ENCODE data around the gene MORN1.
"Not testable (repeated sequence)": the region's sequence is repeated elsewhere in the genome, so short reads cannot be mapped to it uniquely, and the experiment has no call there.

The MORN1 gene

DNA sequence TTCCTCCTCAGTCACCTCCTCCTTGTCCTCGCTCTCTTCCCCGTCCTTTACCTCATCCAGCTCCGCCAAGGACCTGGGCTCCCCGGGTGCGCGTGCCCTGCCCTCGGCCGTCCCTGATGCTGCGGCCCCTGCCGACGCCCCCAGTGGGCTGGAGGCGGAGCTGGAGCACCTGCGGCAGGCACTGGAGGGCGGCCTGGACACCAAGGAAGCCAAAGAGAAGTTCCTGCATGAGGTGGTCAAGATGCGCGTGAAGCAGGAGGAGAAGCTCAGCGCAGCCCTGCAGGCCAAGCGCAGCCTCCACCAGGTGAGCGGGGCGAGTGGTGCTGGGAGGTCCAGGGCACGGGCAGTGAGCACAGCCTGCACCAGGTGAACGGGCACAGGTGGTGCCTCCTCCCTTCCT, 87.1 kb downstream of the MORN1 start:
- DNase-seq (ENCODE audit: low read depth) = no peak

DNA sequence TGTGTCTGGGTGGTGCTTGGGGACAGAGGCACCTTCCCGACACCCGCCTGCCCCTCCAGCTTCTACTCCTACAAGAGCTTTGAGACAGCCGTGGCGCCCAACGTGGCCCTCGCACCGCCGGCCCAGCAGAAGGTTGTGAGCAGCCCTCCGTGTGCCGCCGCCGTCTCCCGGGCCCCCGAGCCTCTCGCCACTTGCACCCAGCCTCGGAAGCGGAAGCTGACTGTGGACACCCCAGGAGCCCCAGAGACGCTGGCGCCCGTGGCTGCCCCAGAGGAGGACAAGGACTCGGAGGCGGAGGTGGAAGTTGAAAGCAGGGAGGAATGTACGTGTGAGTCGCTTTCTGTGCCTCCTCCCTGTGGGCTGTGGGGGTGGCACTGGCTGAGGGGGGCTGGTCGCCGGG, 87.6 kb downstream of the MORN1 start:
- DNase-seq (ENCODE audit: low read depth) = no peak

DNA sequence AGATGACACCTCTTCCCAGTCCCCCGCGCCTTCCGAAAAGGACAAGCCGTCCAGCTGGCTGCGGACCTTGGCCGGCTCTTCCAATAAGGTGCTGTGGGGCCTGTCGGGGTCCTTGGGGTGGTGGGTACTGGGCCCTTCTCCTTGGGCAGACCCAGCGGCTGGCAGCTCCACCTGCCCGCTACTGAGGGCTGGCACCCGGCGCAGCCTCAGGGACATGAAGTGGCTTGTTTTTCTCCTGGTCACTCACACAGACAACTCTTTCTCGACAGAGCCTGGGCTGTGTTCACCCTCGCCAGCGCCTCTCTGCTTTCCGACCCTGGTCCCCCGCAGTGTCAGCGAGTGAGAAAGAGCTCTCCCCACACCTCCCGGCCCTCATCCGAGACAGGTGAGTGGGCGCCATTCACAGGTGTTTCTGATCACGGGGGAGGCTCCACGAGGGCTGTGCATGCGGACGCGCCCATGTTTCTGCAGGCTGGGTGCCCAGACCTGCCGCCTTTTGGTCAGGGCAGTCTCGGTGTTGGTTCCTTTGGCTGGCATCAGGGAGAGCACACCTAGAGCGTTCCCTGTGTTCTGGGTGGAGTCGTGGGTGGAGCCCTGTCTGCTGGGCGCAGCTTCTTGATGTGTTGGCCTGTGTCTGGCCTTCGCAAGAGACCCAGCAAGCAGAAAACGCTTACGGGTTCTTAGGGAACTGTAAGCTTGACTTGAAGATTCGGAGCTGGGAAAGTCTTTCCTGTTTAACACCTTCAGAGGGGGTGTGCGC, 88.2 kb downstream of the MORN1 start:
- no peak for DNase-seq (ENCODE audit: low read depth)

DNA sequence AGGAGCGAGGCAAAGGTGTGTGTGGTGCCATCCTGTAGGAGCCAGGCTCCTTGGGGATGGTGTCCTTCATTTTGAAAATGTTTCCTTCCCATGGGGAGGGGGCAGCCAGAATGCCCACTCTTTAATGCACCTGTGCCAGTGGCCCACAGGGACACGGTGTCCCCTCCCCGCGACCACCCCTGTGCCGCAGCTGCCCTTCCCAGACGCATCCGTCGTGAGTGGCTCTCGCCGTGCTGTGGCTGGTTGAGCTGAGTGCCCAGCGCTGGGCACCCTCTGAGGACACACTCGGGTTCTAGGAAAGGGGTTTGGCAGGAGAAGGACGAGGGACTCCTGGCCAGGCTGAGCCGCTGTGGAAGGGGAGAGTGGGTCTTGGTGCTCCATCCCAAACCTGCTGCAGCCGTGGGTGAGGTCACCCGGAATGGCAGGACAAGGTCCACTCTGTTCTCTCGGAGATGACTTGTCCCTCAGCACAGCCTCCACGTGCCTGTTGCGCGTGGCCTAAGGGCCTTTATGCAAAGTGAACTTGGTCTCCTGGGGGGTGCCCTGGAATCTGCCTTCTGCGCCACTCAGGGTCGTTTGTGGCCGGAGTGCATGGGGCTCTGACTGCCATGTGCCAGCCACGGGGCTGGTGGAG, 88.9 kb downstream of the MORN1 start:
- DNase-seq (ENCODE audit: low read depth) = no peak

DNA sequence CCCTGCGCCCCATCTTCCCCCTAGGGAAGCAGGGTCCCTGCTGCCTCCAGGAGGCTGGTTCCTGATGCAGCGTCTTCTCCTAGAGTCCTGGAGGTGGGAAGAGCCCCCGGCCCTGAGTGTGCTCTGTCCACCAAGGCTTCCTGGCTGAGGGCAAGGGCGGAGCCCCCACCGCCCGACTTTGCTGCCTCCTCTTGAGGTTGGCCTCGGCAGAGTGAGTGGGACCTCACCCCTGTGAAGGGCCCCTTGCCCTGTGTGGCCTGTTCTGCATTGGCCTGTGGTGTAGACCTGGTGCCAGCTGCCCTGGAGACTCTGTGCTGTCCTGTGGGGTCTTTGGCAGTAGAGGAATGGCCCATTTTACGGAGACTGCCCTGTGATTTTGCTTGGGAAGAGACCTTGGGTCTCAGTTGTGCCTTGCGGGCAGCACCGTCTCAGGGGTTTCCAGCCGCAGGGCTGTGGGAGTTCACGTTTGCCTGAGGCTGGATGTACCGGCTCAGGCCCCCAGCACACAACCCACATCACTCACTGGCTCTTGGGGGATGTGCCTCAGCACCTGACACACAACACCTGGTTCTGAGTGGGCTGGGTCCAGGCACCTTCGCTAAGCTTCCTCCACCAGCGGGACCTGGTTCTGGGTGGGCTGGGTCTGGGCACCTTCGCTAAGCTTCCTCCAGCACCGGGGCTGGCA, 89.6 kb downstream of the MORN1 start:
- no peak for DNase-seq (ENCODE audit: low read depth)

DNA sequence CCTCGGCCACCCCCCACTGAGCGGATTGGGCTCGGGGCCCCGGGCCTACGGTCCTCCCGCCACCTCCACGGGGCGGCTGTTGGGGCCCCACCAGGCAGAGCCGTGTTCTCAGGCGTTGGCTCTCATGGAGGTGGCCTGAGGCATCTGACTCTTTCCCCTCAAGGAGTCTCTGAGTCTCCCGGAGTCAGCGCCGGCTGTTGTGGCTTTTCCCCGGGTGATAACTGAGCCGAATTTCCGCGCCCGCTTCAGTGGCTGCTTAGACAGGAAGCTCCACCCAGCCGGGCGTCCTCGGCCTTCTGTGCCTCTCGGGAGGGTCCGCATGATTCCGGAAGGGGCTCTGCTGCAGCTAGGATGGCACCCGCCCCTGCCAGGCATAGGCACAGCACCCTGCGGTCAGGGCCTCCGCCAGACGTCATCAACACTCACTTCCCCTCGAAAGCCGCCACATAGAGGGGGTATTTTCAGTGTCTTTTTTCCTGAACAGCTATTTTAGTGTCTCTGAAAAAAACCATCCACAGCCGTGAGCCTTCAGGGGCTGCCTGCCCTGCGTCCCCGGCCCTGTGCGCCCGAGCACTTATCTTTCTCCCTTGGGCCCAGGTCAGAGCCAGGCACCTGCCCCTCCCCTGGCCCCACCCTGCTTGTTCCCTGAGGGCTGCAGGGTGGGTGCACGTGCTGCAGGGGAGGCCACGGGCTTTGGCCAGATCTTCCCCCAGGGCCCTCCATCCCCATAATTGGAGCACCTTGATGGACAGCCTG, 90.3 kb downstream of the MORN1 start:
- DNase-seq (ENCODE audit: low read depth) = peak; percentile 89

DNA sequence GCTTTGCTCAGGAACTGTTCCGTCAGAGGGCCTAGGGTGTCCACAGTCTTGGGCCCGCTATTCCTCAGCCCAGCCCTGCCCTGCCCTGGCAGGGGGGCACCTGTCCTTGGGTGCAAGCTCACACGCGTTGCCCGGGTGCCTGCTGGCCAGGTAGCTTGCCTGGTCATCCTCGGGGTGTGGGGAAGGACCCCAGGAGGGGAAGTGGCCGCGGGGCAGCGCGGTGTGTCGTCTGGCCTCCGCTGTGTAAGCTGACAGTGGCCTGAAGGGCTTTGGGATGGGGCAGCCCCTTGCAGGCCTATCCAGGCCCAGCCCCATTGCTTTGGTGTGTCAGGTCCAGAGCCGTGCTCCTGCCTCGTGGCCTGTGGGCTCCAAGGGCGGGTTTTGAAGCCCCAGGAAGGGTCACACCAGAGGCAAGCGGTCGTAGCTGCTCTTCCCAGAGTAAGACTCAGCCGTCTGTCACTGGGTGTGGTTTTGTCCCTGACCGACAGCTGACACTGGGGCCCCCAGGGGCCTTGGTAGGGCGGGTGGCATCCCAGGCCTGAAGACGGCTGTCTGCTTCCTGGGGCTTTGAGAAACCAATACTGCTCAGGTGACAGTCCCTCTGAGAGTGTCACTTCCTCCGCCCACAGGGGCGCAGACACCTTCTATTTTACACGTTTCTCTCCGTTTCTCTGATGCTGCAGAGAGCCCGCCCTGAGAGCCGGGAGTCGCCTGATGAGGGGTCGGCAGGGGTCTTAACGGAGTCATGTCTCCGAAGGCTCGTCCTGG, 91.2 kb downstream of the MORN1 start:
- peak; percentile 57 for DNase-seq (ENCODE audit: low read depth)

DNA sequence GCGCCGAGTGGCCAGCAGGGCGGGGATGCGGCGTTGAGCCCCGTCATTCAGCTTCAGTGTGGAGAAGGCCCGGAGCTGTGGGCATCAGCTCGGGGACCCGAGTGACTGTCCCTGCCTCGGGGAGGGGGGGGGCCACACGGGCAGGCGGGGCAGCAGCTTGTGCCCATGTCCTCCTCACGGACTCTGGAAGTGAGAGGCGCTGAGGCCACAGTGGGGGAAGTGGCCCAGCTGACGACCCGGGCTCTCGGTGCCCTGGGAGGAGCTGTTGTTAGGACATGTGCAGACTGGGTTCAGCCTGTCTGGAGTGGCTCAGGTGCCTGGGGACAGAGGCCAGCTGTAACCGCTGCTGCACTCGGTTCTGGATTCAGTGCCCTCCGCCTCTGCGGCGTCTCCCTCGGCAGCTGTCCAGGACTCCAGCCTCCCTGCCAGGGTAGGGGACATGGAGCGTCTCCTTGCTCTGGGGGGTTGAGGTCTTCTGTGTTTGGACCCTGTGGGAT, 92.2 kb downstream of the MORN1 start:
- DNase-seq (ENCODE audit: low read depth) = no peak

DNA sequence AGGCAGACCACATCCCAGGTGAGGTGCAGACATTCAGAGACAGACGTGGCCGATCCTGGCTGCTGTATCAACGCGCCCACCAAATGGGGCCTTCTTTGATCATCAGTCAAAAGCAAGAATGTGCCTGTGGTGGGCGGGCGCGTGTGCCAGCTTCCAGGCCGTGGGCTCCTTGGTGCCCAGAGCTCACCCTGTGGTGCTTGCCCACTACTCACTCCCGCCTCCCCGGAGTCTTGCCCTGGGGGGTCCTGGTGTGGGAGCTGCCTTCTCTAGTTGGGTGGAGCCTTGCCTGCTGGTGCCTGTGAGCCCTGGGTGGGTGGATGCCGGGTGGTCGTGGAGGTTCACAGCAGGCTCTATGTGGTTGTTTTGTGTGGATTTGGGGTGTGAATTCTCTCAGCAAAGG, 92.7 kb downstream of the MORN1 start:
- no peak for DNase-seq (ENCODE audit: low read depth)

DNA sequence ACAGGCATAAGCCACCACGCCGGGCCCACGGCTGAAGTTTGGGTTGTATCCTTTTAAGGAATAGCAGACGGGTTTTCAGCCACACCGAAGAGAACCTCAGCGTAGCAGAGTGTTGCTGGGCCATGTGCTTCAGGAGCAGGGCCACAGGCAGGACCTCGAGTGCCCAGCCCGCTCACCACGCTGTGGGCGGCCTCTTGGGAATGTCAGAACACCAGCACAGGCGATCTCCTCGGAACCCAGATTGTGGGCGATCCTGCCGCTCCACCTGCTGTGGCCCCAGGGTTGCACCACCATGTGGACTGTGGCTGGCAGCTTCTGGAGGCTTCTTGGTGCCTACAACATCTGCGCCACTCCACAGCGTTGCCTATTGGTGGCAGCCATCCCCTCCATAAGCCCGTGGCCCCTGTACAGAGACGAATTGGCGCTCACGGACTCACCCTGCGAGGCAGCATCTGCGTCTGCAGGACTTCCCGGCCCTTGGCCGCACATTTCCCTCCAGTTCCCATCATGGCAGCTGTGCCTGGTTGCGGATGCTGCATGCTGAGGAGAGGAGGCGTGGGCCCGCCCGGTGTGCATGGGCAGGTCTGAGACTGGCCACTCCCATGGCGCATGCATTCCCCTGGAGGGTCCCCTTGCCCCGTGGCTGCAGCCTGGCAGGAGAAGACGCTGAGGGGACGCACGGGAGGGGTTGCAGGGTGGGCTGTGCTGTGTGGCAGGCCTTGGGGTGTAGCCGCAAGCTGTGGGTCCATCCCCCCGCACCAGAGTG, 93.9 kb downstream of the MORN1 start:
- no peak for DNase-seq (ENCODE audit: low read depth)

DNA sequence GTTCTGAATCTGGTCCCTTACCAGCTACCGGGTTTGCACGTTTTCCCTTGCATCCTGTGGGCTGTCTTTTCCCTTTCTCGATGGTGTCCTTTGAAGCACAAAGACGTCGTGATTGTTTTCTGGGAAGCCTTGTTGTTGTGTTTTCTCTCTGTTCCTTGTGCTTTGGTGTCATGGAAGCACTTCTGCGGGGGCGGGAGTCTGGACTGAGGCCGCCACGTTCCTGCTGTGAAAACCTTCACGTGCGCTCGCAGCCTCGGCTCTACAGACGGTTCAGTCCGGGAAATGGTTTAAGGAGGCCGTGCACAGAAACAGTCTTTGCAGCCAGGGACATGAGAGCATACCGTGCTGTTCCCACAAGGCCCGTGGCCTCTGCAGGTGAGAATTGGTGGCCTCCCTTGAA, 94.7 kb downstream of the MORN1 start:
- DNase-seq (ENCODE audit: low read depth) = no peak

DNA sequence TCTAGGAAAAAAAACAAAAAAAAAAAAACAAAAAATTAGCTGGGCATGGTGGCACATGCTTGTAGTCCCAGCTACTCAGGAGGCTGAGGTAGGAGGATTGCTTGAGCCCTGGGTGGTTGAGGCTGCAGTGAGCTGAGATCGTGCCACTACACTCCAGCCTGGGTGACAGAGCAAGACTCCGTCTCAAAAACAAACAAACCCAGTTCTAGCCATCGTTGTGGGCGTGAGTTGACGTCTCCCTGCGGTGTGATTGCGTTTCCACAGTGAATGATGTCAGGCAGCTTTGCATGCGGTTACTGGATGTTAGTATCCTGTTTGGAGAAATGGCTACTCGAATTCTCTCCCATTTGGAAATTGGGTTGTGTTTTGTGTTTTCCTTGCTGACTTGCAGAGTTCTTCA, 95.1 kb downstream of the MORN1 start:
- DNase-seq (ENCODE audit: low read depth) = not testable (repeated sequence)

DNA sequence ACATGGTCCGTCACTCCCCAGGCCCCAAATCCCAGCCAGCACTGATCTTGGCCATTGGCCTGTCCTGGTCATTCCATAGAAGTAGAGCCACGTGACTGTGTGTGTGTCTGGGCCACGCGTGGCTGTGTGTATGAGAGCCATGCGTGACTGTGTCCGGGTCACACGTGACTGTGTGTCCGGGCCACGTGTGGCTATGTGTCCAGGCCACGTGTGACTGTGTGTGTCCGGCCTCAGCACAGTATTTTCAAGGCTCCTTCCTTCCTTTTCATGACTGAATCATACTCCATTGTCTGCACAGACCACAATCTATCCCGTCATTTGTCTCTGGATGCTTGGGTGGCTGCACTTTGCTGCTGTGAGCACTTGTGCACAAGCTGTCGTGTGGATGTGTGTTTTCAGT, 95.8 kb downstream of the MORN1 start:
- no peak for DNase-seq (ENCODE audit: low read depth)

DNA sequence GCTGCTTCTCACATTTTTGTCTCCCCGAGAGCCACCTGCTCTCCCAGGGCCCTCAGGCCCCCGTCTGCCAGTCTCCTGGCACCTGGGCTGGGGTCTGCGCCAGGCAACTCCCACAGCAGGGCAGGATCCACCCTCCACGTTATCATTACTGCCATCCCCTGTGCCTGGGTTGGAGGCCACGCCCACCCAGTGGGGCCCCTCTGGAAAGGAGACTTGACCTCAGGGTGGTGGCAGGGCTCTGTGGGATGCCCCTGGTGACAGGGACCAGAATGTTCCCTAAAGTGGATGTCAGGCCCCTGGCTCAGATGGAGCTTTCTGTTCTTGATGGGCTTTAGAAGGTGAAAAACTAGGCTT, 96.7 kb downstream of the MORN1 start:
- DNase-seq (ENCODE audit: low read depth) = no peak

DNA sequence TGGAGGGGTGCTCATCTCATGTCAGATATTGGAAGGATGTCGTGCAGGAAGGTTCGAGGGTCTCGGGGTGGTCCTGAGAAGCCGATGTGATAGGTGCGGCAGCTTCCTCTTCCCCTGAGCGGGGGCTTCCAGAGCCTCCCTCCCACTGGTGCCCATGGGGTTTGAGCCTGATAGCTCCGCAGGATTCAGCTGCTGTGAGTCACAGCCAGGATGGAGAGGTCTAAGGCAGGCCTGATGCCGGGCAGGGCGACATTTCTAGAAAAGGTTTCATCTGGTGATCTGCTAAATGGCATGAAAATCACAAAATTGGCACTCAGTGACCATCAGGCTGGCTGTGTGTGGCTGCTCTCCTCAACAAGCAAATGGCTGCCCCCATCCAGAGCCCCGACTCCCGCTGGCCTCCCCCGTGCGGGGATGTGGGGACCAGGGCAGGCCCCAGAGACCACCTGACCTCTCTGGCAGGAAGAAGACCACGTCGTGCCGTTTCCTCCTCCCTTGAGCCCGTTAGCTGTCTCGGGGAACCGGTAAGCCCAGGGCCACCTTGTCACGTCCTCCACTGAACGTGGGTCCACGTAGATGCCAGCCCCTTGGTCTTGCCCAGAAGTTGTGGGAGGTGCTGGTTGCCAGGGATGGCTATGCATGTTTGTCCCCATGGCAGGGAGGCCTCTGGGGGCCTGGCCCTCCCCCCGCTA, 97.2 kb downstream of the MORN1 start:
- no peak for DNase-seq (ENCODE audit: low read depth)

DNA sequence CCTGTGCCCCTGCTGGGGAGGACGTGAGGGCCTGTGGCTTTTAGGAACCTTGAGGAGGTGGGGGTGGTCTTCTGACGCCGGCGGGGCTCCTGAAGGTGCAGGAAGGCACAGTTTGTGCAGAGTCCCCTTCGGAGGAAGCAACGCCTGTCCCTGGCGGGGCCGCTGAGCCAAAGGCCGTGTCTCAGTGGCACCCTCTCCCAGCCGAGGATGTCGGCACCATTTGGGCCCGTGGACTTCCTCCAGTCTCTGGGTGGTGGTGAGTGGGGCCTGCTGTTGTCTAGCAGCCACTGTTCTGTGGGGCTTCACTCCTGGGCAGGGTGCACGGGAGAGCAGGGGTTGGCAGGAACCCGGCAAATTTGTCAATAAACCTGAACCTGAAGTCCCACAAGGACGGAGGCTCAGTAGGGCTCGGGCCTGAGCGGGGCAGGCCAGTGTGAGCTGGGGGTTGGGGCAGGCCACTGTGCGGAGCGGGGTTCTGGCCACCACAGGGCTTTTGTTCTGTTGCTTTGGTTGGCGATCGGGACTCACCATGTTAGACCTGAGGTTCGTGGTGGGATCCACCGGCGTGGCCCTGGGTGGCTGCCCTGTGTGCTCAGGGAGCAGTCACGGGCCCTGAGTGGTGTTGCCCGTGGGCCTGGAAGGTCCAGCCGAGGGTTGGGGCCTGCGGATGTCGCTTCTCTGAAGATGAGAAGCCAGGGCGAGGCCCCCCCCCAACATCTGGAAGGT, 98.5 kb downstream of the MORN1 start:
- no peak for DNase-seq (ENCODE audit: low read depth)

DNA sequence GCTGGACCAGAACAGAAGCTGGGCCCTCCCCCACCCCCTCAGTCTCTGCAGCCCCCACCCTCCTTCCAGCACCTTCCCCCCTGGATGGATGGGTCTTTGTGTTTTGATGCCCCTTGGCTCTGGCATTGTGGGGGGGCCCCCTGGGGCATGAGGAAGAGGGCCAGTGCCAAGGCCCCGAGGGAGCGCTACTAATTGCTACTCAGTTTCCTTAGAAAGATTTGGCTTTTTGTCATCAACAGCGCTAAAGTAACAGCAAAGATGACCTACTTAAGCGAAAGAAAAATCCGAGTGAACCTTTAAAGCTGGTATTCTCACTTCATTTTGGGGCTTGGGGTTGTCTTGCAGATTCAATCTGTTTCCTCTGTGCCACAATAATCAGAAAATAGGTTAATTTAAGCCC, 99.8 kb downstream of the MORN1 start:
- no peak for DNase-seq (ENCODE audit: low read depth)

DNA sequence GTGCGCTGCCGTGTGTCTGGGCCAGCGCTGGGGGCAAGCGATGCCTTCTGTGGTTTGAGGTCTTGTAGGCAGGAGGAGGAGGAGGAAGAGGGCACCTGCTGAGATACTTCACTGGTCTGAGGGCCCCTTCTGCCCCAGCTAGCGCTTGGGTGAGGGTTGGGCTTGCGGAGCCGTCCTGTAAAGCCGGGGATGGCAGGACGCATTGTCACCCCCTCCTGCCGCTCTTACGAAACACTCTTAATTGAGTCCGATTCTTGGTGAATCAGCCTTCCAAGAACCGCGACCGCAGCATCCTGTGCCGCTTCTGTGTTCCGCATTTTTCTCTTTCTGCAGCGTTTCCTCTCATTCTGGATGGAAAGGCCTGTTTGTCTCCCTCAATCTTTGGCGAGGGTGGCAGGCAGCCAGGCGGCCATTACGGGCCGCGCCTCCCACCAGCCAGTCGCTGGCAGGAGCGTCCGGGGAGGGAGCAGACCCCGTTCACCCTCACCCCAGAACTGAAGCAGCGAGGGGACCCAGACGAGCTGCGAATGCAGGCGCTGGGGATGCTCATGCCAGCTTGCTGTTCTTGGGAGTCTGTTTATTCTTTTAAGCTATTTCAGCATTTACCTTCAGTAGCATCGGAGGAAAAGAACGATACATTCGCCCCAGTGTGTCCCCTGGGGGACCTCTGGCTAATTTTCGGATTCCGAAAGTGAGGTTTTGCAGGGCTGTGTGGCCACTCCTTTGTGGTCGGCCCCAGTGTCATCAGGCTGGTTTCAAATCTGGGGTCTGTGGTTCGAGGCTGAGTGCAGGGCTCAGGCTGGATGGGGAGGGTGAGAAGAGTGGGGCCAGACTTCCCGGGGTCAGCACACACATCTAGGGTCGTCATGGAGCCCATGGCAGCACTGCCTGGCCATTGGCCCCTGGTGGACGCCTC, 100.5 kb downstream of the MORN1 start:
- DNase-seq (ENCODE audit: low read depth) = peak; percentile 71

DNA sequence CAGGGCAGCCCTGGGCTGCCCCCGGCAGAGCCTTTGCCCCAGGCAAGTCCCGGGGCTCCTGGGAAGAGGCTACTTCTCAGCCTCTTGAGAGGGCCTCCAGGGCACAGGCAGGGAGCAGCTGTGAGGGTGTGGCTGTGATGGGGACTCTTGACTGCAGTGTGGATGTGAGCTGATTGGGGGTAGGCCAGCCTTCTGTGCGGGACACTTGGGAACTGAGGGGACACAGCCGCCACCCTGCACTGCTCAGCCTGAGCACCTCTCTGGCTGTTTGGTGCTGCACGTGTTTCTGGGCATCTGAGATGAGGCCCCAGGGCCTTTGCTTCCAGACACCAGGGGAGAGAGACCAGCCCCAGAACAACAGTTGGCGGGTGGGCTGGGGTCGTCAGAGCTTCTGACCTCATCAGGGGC, 101.2 kb downstream of the MORN1 start:
- no peak for DNase-seq (ENCODE audit: low read depth)
